ENCODE results near the gene MPPED2. TPM values are rescaled to one million over a fixed set of nuclear protein-coding genes. Genes with fewer than 3 reads are reported as not detected.

MPPED2 gene
- total RNA-seq, 2 donors from 2014 or later = 1.6 to 3.1 TPM

DNA sequence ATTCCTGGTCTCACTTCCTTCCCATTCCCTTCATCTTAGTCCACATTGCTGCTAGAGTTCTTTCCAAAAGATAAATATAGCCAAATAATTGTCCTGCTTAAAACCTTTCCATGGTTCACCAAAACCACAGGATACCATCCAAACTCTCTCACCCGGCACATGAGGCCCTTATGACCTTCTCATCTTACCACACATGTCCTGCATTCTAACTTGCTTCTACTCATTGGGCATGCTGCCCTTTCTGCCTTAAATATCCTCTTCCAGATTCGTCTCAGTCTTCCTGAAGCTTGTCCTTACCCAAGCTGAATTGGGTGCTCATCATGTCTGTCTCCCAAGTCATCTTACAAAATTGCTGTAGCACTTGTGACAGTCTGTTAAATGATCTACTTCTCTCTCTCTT is 114.9 kb downstream of the MPPED2 start:
- 50 to 64% methylated on average over 2 of the region's 2 CpGs for WGBS, 2 donors
- Histone ChIP-seq H3K36me3 (replicated peaks in 1 of 2; ENCODE audit: insufficient read depth in 1 of 2, low read depth in 2 of 2) (no peaks in the 10 kb centered on the region), H3K27ac (no peak overlapping the region), H3K27me3 (no peaks in the 10 kb centered on the region), H3K9me3 (no peaks in the 10 kb centered on the region), H3K4me1 (no peaks in the 10 kb centered on the region), H3K4me3 (no peak overlapping the region)
- TF ChIP-seq POLR2A (IDR thresholded peaks at IDR 0.05) = no peak
- TF ChIP-seq, protein P1, sequence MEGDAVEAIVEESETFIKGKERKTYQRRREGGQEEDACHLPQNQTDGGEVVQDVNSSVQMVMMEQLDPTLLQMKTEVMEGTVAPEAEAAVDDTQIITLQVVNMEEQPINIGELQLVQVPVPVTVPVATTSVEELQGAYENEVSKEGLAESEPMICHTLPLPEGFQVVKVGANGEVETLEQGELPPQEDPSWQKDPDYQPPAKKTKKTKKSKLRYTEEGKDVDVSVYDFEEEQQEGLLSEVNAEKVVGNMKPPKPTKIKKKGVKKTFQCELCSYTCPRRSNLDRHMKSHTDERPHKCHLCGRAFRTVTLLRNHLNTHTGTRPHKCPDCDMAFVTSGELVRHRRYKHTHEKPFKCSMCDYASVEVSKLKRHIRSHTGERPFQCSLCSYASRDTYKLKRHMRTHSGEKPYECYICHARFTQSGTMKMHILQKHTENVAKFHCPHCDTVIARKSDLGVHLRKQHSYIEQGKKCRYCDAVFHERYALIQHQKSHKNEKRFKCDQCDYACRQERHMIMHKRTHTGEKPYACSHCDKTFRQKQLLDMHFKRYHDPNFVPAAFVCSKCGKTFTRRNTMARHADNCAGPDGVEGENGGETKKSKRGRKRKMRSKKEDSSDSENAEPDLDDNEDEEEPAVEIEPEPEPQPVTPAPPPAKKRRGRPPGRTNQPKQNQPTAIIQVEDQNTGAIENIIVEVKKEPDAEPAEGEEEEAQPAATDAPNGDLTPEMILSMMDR (IDR thresholded peaks at IDR 0.05) = no peak
- no peak for DNase-seq
- intact Hi-C loops (cut with DNase I) = no loop called here
- no peak for ATAC-seq

DNA sequence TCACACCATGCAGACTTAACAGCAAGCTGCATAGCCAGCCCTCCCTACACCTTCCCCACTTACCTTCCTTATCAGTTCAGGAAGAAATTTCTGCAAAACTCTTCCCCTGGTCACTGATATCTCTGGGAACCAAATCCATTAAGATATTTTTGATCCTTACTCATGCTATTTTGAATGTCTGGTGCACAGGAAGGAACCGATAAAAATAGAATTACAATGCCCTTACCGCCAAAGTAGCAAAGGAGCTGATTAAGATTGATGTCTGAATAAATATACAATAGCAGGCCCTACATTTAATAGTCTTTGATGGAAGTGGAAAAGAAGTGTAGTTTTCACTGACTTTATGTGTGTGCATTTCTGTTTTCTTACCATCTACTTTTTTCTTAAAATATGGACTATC is 117.3 kb downstream of the MPPED2 start:
- Histone ChIP-seq H3K27me3 (no peaks in the 10 kb centered on the region), H3K4me3 (no peak overlapping the region), H3K4me1 (no peaks in the 10 kb centered on the region), H3K9me3 (no peaks in the 10 kb centered on the region), H3K36me3 (replicated peaks in 1 of 2; ENCODE audit: insufficient read depth in 1 of 2, low read depth in 2 of 2) (no peaks in the 10 kb centered on the region), H3K27ac (no peak overlapping the region)
- ATAC-seq (no peak), DNase-seq (no peak)
- 7 to 17% methylated on average over 2 of the region's 2 CpGs for WGBS, 2 donors
- intact Hi-C loops (cut with DNase I) = no loop called here
- TF ChIP-seq, protein P1 (IDR thresholded peaks at IDR 0.05) = no peak
- TF ChIP-seq POLR2A (IDR thresholded peaks at IDR 0.05) = no peak

DNA sequence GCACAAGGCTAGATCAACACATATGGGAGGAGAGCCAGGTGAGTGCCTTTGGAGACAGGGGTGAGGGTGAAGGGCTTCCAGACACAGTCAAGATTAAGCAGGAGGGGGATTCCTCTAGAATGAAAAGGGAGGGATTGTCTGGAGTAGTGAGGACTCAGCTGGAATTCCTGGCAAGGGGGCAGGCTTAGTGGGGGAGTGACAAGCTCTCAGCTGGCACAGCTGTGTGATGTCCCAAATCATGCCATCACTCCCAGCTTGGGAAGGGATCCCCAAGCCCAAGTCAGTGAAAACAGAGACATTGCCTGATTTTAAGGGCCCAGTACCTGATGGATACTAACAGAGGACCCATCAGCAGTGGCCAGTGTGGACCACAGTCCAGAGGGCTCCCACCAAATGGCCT is 119.0 kb downstream of the MPPED2 start:
- intact Hi-C loops (cut with DNase I) = no loop called here
- Histone ChIP-seq H3K4me1 (no peaks in the 10 kb centered on the region), H3K4me3 (no peak overlapping the region), H3K27me3 (no peaks in the 10 kb centered on the region), H3K9me3 (no peaks in the 10 kb centered on the region), H3K36me3 (replicated peaks in 1 of 2; ENCODE audit: insufficient read depth in 1 of 2, low read depth in 2 of 2) (no peaks in the 10 kb centered on the region), H3K27ac (no peak overlapping the region)
- TF ChIP-seq POLR2A (IDR thresholded peaks at IDR 0.05) = no peak
- TF ChIP-seq, protein P1 (IDR thresholded peaks at IDR 0.05) = no peak
- no peak for DNase-seq
- ATAC-seq = no peak

DNA sequence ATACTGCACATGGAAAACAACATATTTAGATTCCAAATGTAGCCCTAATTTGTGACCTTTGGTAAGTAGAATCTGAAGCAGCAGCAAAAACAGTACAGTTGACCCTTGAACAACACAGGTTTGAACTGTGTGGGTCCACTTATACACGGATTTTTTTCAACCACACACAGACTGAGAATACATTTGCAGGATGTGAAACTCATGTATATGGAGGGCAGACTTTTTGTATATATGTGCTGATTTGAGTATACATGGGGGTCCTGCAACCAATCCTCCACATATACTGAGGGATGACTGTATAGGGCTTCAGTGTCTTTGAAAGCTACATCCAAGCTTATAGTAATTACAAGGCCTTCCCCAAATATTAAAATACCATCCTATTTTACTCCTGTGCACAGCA is 120.5 kb downstream of the MPPED2 start:
- WGBS, 2 donors = 5 to 59% methylated on average over 1 of the region's 1 CpG
- DNase-seq (no peak), ATAC-seq (no peak)
- Histone ChIP-seq H3K4me3 (no peak overlapping the region), H3K27me3 (no peaks in the 10 kb centered on the region), H3K36me3 (replicated peaks in 1 of 2; ENCODE audit: insufficient read depth in 1 of 2, low read depth in 2 of 2) (no peaks in the 10 kb centered on the region), H3K27ac (no peak overlapping the region), H3K4me1 (no peaks in the 10 kb centered on the region), H3K9me3 (no peaks in the 10 kb centered on the region)
- intact Hi-C loops (cut with DNase I) = no loop called here
- no peak for TF ChIP-seq POLR2A (IDR thresholded peaks at IDR 0.05)
- TF ChIP-seq, protein P1 (IDR thresholded peaks at IDR 0.05) = no peak

DNA sequence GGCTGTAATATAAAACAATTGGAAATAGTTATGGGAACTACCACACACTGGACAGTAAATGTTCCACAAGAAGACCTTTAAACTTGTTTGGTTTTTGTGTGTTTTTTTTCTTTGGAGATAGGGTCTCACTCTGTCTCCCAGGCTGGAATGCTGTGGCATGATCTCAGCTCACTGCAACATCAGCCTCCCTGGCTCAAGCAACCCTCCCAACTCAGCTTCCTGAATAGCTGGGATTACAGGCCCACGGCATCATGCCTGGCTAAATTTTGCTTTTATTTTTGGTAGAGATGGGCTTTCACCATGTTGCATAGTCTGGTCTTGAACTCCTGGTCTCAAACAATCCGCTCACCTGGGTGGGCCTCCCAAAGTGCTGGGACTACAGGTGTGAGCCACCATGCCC is 121.0 kb downstream of the MPPED2 start:
- no peak for DNase-seq
- intact Hi-C loops (cut with DNase I) = no loop called here
- Histone ChIP-seq H3K4me3 (no peak overlapping the region), H3K4me1 (no peaks in the 10 kb centered on the region), H3K9me3 (no peaks in the 10 kb centered on the region), H3K36me3 (replicated peaks in 1 of 2; ENCODE audit: insufficient read depth in 1 of 2, low read depth in 2 of 2) (no peaks in the 10 kb centered on the region), H3K27me3 (no peaks in the 10 kb centered on the region), H3K27ac (no peak overlapping the region)
- no peak for TF ChIP-seq POLR2A (IDR thresholded peaks at IDR 0.05)
- TF ChIP-seq, protein P1 (IDR thresholded peaks at IDR 0.05) = no peak
- no peak for ATAC-seq
- 78 to 83% methylated on average over 2 of the region's 2 CpGs for WGBS, 2 donors
